ENCODE measurements around the gene AMIGO2.
"Not testable (repeated sequence)": the region's sequence is repeated elsewhere in the genome, so short reads cannot be mapped to it uniquely, and the experiment has no call there.

The AMIGO2 gene, protein sequence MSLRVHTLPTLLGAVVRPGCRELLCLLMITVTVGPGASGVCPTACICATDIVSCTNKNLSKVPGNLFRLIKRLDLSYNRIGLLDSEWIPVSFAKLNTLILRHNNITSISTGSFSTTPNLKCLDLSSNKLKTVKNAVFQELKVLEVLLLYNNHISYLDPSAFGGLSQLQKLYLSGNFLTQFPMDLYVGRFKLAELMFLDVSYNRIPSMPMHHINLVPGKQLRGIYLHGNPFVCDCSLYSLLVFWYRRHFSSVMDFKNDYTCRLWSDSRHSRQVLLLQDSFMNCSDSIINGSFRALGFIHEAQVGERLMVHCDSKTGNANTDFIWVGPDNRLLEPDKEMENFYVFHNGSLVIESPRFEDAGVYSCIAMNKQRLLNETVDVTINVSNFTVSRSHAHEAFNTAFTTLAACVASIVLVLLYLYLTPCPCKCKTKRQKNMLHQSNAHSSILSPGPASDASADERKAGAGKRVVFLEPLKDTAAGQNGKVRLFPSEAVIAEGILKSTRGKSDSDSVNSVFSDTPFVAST

DNA sequence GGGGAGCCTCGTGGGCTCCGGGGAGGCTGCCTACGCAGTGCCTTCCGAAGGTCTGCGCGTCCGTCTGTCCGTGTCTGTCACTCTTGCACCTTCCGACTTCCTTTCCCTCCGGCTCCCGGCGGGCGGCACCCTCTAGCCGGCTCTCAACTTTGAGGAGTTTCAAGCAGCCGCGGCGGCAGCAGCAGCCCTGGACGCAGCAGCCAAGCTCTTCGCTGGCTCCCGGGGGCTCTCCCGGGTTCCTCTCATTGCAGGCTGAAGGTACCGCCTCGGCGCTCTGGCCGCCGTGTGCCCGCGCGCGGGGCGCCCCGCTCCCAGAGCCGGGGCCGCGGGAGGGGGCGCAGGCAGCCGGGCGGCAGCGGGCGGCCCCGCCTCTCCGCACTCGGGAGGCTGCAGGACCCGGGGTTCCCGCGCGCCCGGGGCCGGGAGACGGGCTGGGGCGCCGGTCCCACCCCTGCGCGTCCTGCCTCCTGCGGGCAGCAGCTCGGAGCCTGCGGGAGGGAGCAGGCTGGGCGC, at the start of gene AMIGO2, which contains the start of gene PCED1B:
Gene AMIGO2, minus strand, starts transcription at position 492 of the 513 bp plus-strand sequence. CDS start 957 bp downstream, outside the sequence.
Gene PCED1B, plus strand, starts transcription at position 154 of the 513 bp plus-strand sequence. CDS start 155,443 bp downstream, outside the sequence.
- peak; percentile 46 to 55 for DNase-seq (ENCODE audit: low read depth in 2 of 2)

DNA sequence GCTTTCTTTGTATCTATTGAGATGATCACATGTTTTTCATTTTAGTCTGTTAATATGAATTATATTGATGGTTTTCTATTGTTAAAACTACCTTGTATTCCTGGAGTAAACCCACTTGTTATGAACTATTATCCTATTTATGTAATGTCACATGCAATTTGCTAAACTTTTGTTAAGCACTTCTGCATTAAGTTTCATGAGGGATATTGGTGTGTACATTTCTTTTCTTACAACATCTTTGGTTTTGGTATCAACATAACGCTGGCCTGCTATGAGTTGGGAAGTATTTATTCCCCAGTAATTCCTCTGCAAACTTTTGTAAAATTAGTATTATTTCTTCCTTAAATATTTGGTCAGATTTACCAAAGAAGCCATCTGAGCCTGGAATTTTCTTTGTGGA, 46.5 kb upstream of the AMIGO2 start:
- no peak for DNase-seq (ENCODE audit: low read depth in 2 of 2)

DNA sequence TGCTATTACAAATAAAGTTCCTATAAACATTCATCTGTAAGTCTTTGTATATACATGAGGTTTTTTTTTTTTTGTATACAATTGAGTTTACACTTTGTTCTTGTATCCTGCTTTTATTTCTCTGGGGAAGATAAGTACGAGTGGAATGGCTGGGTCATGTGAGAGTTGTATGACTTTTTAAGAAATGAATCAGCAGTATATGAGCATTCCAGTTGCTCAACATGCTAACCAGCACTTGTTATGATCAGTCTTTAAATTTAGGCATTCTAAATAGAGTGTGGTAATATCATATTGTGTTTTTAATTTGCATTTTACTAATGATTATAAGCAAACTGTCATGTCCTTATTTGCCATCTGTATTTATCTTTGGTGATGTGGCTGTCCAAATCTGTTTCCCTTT, 44.7 kb upstream of the AMIGO2 start:
- DNase-seq (ENCODE audit: low read depth in 2 of 2), result no peak

DNA sequence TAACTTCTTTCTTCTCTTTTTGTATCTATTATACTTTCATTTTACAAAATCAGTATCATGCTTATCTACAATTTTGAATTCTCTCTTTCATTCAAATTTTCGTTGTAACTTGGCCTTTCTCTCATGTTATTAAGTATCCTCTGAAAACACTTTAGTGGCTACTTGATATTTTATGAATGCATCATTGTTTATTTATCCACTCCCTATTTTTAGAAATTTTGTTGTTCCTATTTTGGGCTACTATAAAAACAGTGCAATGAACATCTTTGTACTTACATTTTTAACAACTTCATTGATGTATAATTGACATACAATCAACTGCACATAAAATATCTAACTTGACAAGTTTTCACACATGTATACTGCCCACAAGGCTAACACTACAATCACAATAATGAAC, 44.0 kb upstream of the AMIGO2 start:
- DNase-seq (ENCODE audit: low read depth in 2 of 2), result no peak

DNA sequence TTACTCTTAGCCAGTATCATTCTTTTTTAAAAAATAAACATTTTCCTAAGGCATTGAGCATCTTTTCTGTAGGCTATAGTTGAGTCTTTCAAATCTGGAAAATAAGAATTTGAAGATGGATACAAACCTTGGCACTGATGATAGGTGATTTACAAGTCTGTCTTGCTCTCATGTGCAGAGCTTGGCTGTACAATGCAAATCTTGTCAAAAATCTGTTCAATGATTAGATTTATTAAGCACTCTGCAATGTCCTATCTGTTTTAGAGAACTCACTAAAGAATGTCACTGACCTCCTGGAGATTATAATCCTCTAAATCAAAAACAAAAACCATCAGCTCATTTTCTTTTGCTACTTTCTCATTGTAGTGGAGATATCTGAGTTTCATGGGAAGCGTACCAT, 42.8 kb upstream of the AMIGO2 start:
- DNase-seq (ENCODE audit: low read depth in 2 of 2), result no peak

DNA sequence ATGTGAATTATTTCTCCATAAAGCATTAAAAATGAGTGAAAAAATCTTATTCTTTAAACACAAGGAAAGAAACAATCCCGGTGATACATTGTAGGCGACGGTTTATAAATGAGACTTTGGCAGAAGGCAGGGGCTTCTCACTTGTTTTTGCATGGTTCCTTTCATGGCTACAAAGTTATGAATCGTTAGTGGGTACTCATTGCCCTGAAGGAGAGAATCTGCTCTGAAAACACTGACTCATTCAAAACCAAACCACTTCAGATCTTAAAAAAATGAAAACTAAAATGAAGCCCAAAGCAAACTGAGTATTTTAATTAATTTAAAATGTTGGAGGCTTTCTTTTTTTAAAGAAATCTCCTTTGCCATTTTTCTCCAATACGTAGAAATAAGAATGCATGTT, 41.4 kb upstream of the AMIGO2 start:
- DNase-seq (ENCODE audit: low read depth in 2 of 2), result no peak

DNA sequence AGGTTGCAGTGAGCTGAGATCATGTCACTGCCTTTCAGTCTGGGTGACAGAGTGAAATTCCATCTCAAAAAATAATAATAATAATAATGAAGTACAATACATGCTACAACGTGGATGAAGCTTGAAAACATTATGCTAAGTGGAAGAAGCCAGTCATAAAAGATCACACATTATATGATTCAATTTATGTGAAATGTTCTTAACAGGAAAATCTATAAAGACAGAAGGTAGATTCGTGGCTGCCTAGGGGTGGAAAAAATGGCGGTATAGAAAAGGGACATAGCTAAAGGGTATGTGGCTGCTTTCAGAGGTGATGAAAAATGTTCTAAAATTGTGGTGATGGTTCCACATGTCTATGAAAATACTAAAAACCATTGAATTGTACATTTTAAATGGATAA, 41.0 kb upstream of the AMIGO2 start:
- no peak for DNase-seq (ENCODE audit: low read depth in 2 of 2)

DNA sequence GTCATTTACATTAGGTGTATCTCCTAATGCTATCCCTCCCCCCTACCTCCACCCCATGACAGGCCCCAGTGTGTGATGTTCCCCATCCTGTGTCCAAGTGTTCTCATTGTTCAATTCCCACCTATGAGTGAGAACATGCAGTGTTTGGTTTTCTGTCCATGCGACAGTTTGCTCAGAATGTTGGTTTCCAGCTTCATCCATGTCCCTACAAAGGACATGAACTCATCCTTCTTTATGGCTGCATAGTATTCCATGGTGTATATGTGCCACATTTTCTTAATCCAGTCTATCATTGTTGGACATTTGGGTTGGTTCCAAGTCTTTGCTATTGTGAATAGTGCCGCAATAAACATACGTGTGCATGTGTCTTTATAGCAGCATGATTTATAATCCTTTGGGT, 37.5 kb upstream of the AMIGO2 start:
- not testable (repeated sequence) for DNase-seq (ENCODE audit: low read depth in 2 of 2)

DNA sequence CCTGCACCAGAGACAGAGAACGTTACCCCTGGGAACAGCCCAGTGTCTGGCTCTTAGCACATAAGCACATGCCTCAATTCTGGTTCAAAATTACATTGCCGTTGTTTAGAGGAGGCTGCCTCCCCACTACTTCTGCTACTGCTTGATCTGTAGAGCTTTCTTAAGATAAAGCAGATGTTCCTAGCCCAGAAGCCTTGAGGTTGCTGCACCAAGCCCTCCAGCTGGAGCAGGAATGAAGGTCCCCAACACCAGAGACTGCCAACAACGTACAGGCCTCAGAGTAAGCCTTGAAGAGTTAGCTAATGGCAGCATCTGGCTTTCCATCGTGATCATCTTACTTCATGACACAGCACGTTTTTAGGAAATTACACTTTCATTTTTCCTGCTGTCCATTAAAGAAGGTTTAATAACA, 34.7 kb upstream of the AMIGO2 start:
- DNase-seq (ENCODE audit: low read depth in 2 of 2), result no peak

DNA sequence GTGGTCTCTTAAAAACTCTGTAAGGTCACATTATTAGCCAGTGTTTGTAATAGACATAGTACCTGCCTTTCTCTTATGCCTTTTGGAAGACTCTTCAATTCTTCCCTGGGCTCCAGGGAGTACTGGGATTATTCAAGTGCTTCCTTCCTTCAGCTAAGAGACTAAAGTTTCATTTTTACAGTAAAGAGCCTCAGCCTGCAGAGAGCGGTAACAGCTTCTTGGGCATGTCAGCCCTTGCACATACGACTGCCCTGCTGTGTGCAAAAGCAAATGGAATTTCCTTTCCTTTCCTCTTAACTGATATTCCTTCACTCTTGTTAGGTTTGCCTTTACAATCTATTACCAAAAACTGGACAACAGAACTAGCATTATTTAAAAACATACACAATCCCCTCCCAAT, 32.9 kb upstream of the AMIGO2 start:
- no peak for DNase-seq (ENCODE audit: low read depth in 2 of 2)

DNA sequence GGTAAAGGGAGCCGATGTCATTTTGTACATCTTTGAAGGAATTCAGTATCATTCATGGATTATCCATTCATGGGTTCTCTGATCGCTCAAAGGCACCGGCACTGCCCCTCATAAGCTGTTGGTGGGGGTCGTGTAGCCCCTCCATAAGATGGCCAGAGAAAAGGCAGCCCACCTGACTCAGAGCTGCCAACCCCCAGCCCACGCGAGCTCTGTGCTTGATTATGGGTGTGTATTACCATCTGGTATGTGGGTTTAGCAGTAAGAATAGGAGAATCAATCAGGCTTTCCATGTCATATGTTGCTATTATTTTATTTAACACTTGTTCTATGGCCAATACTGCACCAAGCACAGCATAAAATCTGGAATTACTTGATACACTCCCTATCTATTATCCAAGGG, 32.1 kb upstream of the AMIGO2 start:
- no peak for DNase-seq (ENCODE audit: low read depth in 2 of 2)

DNA sequence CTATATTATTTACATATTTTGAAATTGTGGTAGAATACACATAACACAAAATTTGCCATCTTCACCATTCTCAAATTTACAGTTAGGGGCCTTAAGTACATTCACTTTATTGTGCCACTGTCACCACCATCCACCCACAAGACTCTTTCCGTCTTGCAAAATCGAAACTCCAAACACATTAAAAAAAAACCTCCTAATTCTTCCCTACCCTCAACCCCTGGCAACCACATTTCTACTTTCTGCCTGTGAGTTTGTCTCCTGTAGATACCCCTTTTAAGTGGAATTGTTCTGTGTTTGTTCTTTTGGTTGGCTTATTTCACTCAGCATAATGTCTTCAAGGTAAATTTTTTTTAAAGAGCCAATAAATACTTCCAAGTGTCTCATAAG, 31.6 kb upstream of the AMIGO2 start:
- DNase-seq (ENCODE audit: low read depth in 2 of 2), result peak in 1 of 2 donors; percentile 15

DNA sequence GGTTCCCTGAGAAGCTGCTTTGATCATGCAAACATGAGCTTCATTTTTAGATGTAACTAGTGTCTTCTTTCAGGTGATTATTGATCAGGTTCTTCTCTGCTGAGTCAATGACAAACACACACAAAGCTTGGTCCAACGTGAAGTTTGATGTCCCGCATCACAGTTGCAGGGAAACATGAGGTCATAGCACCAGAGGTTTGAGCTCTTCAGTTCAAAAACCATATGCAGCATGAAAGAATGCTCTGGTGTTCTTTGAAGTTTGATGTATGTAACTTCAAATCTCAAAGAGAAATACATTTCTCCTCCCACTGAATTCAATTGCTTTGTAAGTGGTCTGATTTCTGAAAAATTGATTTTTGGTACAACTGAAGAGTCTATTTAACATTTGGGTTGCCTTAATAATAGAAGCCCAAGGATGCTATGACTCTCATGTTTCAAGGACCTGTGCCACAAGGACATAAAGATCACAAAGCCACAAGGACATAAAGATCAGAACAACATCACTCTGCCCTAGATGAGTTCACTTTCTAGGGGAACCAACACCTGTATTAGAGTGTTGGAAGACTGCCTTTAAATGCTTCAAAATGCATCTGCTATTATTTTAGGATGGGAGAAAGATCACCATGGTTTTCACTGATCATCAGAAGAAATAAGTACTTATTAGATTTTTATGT, 31.1 kb upstream of the AMIGO2 start:
- DNase-seq (ENCODE audit: low read depth in 2 of 2), result no peak

DNA sequence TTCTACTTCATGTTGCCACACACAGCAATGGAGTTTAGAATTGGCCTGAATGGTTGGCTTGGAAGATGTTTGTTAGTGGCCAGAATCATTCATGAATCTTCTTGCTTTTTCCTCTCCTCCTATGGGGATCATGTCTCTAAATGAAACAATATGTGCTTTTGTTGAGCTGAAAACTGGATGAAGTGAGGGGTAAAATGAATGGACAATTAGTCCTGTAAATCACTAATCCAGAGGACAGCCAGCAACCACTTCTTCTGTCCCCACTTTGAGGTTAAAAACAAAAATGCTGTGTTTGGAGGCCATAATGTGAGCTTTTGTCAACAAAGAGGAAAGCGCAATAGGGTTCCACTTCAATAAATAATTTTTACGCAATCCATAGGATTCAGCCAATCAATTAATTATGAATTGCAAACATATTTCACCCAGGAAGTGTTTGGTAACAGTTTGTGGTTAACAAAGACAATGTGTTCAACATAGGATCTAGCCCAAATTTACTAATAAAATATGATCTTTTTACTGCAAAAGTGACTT, 30.3 kb upstream of the AMIGO2 start:
- no peak for DNase-seq (ENCODE audit: low read depth in 2 of 2)

DNA sequence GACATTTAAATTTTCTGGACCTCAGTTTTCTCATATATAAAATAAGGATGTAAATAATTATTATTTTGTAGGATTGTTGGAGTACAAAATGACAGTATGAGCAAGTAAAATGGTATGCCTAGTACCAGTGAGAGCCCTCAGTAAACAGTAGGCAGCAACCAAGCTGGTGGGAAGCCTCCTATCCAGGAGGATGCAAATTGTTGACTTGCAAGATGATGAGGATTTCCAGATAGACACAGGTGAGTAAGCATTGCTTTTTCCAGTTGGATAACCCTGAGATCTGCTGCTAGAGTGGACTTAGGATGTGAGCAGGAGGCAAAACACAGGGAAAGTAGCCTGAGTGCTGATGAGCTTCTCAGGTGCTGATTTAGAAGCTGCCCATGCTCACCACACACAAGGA, 28.2 kb upstream of the AMIGO2 start:
- no peak for DNase-seq (ENCODE audit: low read depth in 2 of 2)

DNA sequence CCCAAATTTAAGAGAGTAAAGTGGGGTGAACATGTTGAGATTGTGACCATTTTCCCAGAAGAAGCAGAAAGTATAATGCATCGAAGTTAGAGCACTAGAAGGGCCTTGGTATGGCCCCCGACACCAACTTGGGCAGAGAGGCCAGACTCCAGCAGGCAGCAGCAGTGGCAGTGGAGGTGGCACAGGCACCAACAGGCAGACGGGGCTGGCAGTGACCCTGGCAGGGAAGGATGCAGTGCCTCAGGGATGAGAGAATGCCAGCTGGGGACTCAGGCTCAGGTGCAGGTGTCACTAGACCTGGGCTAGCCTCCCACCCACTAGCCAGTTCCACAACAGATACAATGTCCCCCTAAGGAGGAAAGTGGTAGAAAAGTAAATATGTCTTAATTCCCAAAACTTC, 27.7 kb upstream of the AMIGO2 start:
- no peak for DNase-seq (ENCODE audit: low read depth in 2 of 2)

DNA sequence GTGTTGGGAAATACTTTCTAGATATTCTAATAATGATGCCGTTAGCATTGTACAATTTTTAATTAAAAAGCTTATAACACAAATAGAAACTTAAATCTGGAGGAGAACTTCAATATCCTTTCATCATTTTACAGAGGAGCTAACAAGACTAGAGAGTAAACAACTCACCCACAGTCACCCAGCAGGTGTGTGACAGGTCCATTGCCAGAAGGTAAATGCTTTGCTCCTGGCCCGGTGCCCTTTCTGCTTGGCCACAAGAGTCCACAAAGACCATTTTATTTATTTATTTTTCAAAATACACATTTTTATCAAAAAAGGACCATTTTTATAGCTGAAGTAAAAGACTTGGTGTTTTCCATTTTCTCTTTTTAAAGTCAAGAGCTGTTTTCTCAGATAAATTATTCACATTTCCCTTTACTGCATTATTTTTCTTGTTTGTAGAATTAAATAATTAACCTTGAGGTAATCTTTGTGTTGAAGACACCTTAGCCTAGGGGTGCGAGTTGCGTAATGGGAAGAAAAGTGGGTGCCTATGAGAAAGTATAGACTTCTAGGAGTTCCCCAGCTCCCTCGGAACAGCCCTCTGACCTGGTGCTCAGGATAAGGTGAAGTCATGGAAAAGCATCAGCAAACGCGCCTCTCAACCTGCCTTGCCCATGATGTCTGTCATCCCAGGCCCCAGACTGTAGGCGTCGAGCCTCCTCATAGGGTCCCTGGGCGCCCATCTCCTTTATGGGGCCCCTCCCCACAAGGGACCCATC, 26.3 kb upstream of the AMIGO2 start:
- no peak for DNase-seq (ENCODE audit: low read depth in 2 of 2)

DNA sequence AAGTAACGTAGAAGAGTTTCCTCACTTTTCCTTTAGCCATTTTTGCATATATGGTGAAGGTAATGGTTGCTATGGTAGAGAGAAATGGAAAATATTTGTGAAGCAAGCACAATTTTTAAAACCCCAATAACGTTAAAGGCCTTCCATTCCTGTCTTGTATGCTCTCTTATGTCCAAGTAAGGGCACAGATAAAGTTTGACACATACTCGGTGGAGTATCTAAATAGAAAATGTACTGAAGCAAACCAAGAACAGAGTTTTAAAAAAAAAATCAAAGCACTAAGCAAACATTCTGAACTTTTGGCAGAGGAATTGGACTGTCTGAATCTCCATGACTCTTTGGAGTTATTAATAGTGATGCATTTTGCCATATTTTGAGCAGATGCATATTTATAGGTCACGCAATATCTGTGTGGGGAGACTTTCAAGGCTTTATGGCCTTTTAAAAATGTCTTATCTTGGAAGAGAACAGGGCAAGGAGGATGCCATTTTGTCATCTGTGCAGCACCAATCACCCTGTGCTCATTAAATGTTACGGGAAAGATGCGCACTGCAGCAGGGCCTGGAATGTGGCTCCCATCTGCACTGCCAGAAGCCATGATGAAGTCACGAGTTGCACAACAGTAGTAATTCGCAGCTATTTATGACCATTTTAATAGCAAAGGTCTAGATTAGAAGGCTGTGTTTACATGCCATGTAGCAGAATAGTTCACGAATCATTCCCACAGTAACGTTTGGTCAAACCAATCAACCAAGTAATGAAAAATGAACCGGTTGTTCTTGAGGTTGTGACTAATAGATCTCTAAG, 23.3 kb upstream of the AMIGO2 start:
- no peak for DNase-seq (ENCODE audit: low read depth in 2 of 2)

DNA sequence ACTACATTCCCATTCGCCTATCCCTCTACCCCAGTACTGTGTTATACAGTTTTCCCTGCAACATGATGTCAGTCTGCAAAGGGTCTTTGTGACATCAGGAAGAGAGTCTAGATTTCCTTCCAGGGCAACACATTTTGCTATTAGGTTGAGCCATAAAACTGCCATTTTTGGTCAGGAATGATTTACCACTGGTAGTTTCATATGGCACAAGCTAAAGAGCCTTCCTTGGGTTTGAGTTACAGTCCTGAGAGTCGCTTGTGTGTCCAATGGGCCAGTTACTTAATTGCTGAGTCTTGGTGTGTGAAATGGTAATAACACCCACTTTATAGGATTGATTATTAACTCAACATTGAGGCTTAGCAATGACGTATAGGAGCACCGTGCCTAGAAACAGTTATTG, 22.6 kb upstream of the AMIGO2 start:
- no peak for DNase-seq (ENCODE audit: low read depth in 2 of 2)

DNA sequence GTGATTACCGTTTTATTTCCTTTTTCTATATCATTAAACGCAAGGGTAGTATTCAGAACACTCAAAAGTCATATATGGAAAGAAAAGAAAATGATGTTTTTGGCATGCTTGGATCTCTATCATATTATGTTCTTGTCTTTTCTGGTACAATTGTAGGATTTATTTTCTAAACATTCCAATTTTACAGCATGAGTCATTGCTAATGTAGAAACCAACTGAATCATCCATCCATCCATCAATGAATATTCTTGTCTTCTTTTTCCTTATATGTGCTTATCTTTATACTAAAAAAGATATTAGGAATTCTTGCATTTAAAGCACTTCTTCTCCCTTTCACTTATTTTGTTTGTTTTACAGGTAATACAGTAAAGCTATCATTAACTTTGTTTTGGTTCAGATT, 20.4 kb upstream of the AMIGO2 start:
- no peak for DNase-seq (ENCODE audit: low read depth in 2 of 2)

DNA sequence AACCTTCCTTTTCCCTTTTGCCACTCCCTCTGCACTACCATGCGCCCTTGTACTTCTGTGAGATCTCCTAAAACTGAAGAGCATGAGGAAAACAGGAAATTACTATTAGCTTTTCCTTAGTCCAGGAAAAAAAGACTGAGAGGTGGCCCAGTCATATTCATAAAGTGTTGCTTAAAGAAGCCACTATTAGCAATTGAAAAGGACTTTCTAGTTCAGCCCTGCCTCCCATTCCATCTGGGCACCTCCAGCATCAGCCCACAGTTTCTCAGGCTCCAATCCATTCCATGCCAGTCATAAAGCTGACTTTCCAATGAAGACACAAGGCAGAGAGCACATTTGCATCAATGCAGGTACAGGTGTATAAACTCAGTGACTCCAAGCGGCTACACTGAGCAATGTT, 19.9 kb upstream of the AMIGO2 start:
- no peak for DNase-seq (ENCODE audit: low read depth in 2 of 2)
